DND-41 (cell line): ENCODE measurements around the gene MAGEC3.

Source experiments
- ATAC-seq: fragments of 200-7000 bp; cut with Tn5 transposase; 3 replicates; pipeline ENCODE4 v1.9.1; 2021; ENCODE audit warnings: low read depth; ENCODE audit not compliant: insufficient read depth
- DNase-seq: peaks from one replicate; pipeline ENCODE4 v3.0.0-alpha.2; 2020
- H2AFZ ChIP-seq: 2 replicates; pipeline ENCODE4 v1.6.0; 2012; ENCODE audit warnings: low read depth, low read length
- H3K27ac ChIP-seq: 2 replicates; pipeline ENCODE4 v1.5.1; 2012; ENCODE audit warnings: low read length, inconsistent platforms
- H3K27me3 ChIP-seq: fragments of 200-600 bp; sonication (generic); 2 replicates; pipeline ENCODE4 v1.6.0; 2012; ENCODE audit warnings: low read length, mild to moderate bottlenecking, inconsistent platforms; ENCODE audit not compliant: insufficient read depth, poor library complexity
- H3K36me3 ChIP-seq: 2 replicates; pipeline ENCODE4 v1.5.1; 2012; ENCODE audit warnings: low read length, inconsistent platforms; ENCODE audit not compliant: insufficient read depth
- H3K4me1 ChIP-seq: 2 replicates; pipeline ENCODE4 v1.5.1; 2012; ENCODE audit warnings: mild to moderate bottlenecking, low read length; ENCODE audit not compliant: insufficient read depth
- H3K4me2 ChIP-seq: 2 replicates; pipeline ENCODE4 v1.6.0; 2012; ENCODE audit warnings: mild to moderate bottlenecking, moderate library complexity, low read length, inconsistent platforms; ENCODE audit not compliant: insufficient read depth
- H3K4me3 ChIP-seq, 2 experiments: fragments of 200-600 bp in 1 of 2; shearing (Covaris generic) in 1 of 2; 2 replicates each; pipeline ENCODE4 v1.5.1; 2012 to 2016; ENCODE audit warnings: inconsistent platforms in 2 of 2, low read length in 2 of 2, mild to moderate bottlenecking in 2 of 2, low read depth in 1 of 2, moderate library complexity in 1 of 2
- H3K79me2 ChIP-seq: 2 replicates; pipeline ENCODE4 v1.6.0; 2012; ENCODE audit warnings: low read length, inconsistent platforms; ENCODE audit not compliant: insufficient read depth
- H3K9ac ChIP-seq: 2 replicates; pipeline ENCODE4 v1.6.0; 2012; ENCODE audit warnings: low read depth, mild to moderate bottlenecking, inconsistent platforms, low read length, moderate library complexity
- H3K9me3 ChIP-seq: 2 replicates; pipeline ENCODE4 v1.5.1; 2012; ENCODE audit warnings: low read length, moderate library complexity, mild to moderate bottlenecking, inconsistent platforms; ENCODE audit not compliant: insufficient read depth, severe bottlenecking
- H4K20me1 ChIP-seq: 2 replicates; pipeline ENCODE4 v1.6.0; 2012; ENCODE audit warnings: low read length; ENCODE audit not compliant: insufficient read depth
- EZH2 ChIP-seq: IDR thresholded peaks from 3 replicates; pipeline ENCODE4 v1.6.1; 2012; ENCODE audit warnings: borderline replicate concordance, low read depth, mild to moderate bottlenecking, moderate library complexity, low read length, inconsistent platforms; ENCODE audit not compliant: severe bottlenecking
- TF ChIP-seq, protein P1 (sequence below): IDR thresholded peaks from 2 replicates; pipeline ENCODE4 v1.5.1; 2012; ENCODE audit warnings: borderline replicate concordance, low read length, moderate library complexity, mild to moderate bottlenecking; ENCODE audit not compliant: poor library complexity, severe bottlenecking; ENCODE audit errors: extremely low read depth

Gene MAGEC3

DNA sequence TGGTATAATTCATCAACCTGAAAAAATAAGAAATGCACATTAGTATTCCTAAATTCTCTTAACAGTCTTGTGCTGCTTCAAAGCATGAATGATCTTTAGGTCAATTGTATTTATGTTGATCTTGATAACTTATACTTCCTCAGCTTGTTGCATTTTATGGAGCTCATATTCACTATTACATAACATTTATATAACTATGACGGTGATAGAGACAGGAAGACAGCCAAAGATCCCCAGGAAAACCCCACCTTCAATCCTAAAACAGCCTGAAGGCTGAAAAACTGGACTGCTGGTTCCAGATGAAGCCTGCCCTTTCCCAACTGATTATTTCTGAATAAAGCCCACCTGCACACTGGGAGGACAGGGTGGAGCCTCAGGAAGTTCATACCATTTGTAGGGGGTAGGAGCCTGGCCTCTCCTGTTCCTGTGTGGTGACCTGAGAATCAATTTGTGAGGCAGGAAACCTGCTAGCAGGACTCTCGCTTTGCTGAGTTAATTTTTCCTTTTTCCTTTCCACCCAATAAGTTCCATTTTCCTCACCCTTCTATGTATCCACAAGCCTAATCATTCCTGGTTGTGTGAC, 96.0 kb downstream of the MAGEC3 start:
- TF ChIP-seq EZH2, result no peak
- TF ChIP-seq, protein P1, sequence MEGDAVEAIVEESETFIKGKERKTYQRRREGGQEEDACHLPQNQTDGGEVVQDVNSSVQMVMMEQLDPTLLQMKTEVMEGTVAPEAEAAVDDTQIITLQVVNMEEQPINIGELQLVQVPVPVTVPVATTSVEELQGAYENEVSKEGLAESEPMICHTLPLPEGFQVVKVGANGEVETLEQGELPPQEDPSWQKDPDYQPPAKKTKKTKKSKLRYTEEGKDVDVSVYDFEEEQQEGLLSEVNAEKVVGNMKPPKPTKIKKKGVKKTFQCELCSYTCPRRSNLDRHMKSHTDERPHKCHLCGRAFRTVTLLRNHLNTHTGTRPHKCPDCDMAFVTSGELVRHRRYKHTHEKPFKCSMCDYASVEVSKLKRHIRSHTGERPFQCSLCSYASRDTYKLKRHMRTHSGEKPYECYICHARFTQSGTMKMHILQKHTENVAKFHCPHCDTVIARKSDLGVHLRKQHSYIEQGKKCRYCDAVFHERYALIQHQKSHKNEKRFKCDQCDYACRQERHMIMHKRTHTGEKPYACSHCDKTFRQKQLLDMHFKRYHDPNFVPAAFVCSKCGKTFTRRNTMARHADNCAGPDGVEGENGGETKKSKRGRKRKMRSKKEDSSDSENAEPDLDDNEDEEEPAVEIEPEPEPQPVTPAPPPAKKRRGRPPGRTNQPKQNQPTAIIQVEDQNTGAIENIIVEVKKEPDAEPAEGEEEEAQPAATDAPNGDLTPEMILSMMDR, result no peak
- Histone ChIP-seq H3K9ac (no peak overlapping the region), H3K4me1 (no peaks in the 10 kb centered on the region), H3K79me2 (no peaks in the 10 kb centered on the region), H3K27ac (no peak overlapping the region), H3K4me3 (no peak overlapping the region), H3K36me3 (no peaks in the 10 kb centered on the region), H3K4me2 (no peak overlapping the region), H4K20me1 (no peaks in the 10 kb centered on the region), H2AFZ (no peak overlapping the region), H3K9me3 (no peaks in the 10 kb centered on the region), H3K27me3 (no peaks in the 10 kb centered on the region)
- DNase-seq (no peak), ATAC-seq (no peak)

DNA sequence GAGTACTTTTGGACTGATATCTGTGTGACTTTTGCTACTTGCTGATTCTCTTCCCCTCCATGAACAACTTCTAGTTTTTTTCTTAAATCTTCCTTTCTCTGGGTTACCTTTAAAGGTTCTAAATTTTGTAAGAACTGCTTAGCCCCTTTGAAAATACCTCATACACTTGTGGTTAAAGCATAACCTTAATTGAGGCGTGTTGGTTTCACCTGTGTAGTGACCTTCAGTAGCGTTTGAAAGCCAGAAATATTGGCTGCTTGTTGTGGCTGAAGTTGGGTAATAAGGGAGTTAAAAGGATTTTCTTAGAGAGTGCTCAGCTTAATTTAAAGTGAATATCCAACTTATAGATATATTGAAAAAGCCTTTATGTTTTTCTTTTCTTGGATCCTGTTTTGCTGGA, 97.5 kb downstream of the MAGEC3 start:
- H3K27me3 ChIP-seq, result no peaks in the 10 kb centered on the region
- H3K9ac ChIP-seq, result no peak overlapping the region
- DNase-seq, result no peak
- no peak overlapping the region for H3K4me3 ChIP-seq
- H3K36me3 ChIP-seq, result no peaks in the 10 kb centered on the region
- TF ChIP-seq EZH2, result no peak
- TF ChIP-seq, protein P1, result no peak
- no peaks in the 10 kb centered on the region for H3K4me1 ChIP-seq
- no peaks in the 10 kb centered on the region for H4K20me1 ChIP-seq
- H3K4me2 ChIP-seq, result no peak overlapping the region
- H2AFZ ChIP-seq, result no peak overlapping the region
- H3K9me3 ChIP-seq, result no peaks in the 10 kb centered on the region
- no peak overlapping the region for H3K27ac ChIP-seq
- no peaks in the 10 kb centered on the region for H3K79me2 ChIP-seq
- ATAC-seq, result no peak

DNA sequence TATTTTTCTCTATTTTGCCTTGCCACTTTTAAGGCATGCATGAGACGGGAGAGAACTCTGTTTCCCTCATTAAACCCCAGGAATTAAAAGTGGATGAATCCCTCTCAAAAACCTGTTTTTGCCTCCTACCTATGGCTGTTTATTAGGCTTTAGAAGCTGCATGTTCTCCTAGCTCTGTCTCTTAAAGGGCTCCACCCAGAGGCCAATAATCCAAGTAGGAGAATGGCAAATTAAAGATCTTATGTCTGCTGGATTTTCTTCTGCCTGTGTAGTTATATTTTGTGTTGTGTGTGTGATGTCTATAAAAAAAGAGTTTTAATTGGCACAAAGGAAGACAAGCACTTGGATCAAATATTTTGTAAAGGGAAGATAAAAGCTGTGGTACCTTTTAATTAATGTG, 98.0 kb downstream of the MAGEC3 start:
- Histone ChIP-seq H3K9me3 (no peaks in the 10 kb centered on the region), H3K36me3 (no peaks in the 10 kb centered on the region), H3K27ac (no peak overlapping the region), H2AFZ (no peak overlapping the region), H3K4me1 (no peaks in the 10 kb centered on the region), H3K4me3 (no peak overlapping the region), H3K27me3 (no peaks in the 10 kb centered on the region), H4K20me1 (no peaks in the 10 kb centered on the region), H3K79me2 (no peaks in the 10 kb centered on the region), H3K4me2 (no peak overlapping the region), H3K9ac (no peak overlapping the region)
- ATAC-seq, result no peak
- DNase-seq, result no peak
- TF ChIP-seq, protein P1, result no peak
- TF ChIP-seq EZH2, result no peak

DNA sequence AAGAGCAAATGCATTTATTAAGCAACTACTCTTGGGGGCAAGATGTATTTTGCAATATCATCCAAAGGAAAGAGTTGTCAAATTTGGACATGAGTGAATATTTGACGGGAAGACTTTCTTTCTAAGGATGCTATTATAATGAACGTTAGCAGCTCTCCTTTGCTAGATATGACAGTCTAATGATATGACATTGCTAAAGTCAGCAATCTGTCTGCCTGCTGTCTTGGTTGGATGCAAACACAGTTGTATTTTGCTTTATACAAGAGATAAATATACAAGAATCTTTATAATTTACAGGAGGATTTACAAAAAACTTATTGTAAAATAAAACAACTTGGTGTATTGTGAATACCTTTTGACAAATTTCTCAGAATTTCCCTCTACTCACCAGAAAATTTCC, 103.1 kb downstream of the MAGEC3 start:
- H4K20me1 ChIP-seq, result no peaks in the 10 kb centered on the region
- H3K9ac ChIP-seq, result no peak overlapping the region
- no peak overlapping the region for H2AFZ ChIP-seq
- no peaks in the 10 kb centered on the region for H3K4me1 ChIP-seq
- no peaks in the 10 kb centered on the region for H3K36me3 ChIP-seq
- no peak overlapping the region for H3K27ac ChIP-seq
- H3K4me2 ChIP-seq, result no peak overlapping the region
- TF ChIP-seq EZH2, result no peak
- TF ChIP-seq, protein P1, result no peak
- no peaks in the 10 kb centered on the region for H3K79me2 ChIP-seq
- no peak for ATAC-seq
- no peaks in the 10 kb centered on the region for H3K9me3 ChIP-seq
- H3K4me3 ChIP-seq, result no peak overlapping the region
- no peak for DNase-seq
- no peaks in the 10 kb centered on the region for H3K27me3 ChIP-seq
